IMR-90 (cell line): ENCODE results near the gene RIPOR2.

Experiments used
- CHD1 ChIP-seq: IDR thresholded peaks from 2 replicates; pipeline ENCODE4 v1.6.1; 2012; ENCODE audit warnings: low read depth, low read length, improper control_type of control experiment
- CTCF ChIP-seq: conservative IDR thresholded peaks from 2 replicates; pipeline ENCODE4 v1.5.1; 2012; ENCODE audit warnings: mild to moderate bottlenecking, low read depth, low read length, improper control_type of control experiment
- MAFK ChIP-seq: IDR thresholded peaks from 2 replicates; pipeline ENCODE4 v1.6.1; 2012; ENCODE audit warnings: low read depth, low read length, improper control_type of control experiment
- MXI1 ChIP-seq: IDR thresholded peaks from 2 replicates; pipeline ENCODE4 v1.6.1; 2012; ENCODE audit warnings: low read depth, mild to moderate bottlenecking, low read length, moderate library complexity, borderline replicate concordance
- POLR2A ChIP-seq: IDR thresholded peaks from 2 replicates; pipeline ENCODE4 v1.6.1; 2012; ENCODE audit warnings: mild to moderate bottlenecking, low read depth, low read length
- RCOR1 ChIP-seq: IDR thresholded peaks from 2 replicates; pipeline ENCODE4 v1.6.1; 2012; ENCODE audit warnings: mild to moderate bottlenecking, low read length, improper control_type of control experiment; ENCODE audit not compliant: insufficient replicate concordance
- RFX5 ChIP-seq: IDR thresholded peaks from 2 replicates; pipeline ENCODE4 v1.8.0; 2012; ENCODE audit warnings: low read depth, mild to moderate bottlenecking, low read length, moderate library complexity
- USF2 ChIP-seq: fragments of 150-350 bp; IDR thresholded peaks from 2 replicates; pipeline ENCODE4 v1.6.1; 2017; ENCODE audit warnings: mild to moderate bottlenecking, antibody characterized with exemption, low read length, low read depth

DNA sequence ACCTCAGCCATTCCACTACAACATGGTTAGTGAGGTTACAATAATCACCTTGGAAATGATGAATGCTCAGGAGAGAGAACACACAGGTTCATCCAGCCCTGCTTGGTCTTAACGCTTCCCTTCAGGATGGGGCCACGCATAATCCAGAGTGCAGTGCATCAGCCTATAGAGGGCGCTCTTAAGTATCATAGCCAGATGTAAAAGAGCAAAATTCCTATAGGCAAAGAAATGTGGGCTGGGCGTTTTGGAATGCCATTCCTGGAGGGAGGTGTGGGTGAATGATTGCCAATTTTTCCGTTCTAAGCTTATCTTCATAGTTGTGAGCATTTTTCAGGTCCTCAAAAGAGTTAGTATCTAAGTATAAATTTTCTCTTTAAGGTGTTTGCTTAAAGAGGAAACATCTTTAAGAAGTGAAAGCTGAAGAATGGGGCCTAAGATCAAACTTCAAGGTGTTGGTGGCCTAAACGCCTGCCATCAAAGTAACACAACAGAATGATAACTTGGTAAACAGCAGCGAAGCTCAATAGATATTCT, 1.8 kb downstream of the RIPOR2 start:
- no peak for TF ChIP-seq USF2
- 0 out of 2 replicates have a peak, but pooled peaks have one; percentile 14 for TF ChIP-seq CTCF
- no peak for TF ChIP-seq POLR2A
- no peak for TF ChIP-seq RCOR1
- no peak for TF ChIP-seq MAFK
- TF ChIP-seq RFX5, result no peak
- no peak for TF ChIP-seq MXI1
- TF ChIP-seq CHD1, result no peak
